Kidney (tissue), 14 donors: ENCODE results near the gene LIX1L. TPM values are rescaled to one million over a fixed set of nuclear protein-coding genes. Genes with fewer than 3 reads are reported as not detected.

ENCODE experiments used
- DNase-seq, 5 donors: peaks; one replicate each; pipeline ENCODE4 v3.0.0-alpha.2; 2013 to 2020
- FAIRE-seq: peaks from 2 replicates; lab custom pipeline; 2012; peaks lifted over from hg19 to GRCh38; lab: Jason Lieb, UNC
- H3K27ac ChIP-seq, 2 donors: one replicate each; pipeline ENCODE4 v1.7.0; 2013; ENCODE audit warnings: low read depth in 2 of 2, low read length in 2 of 2, inconsistent platforms in 1 of 2
- H3K27me3 ChIP-seq: one replicate; pipeline ENCODE4 v1.7.1; 2013; ENCODE audit warnings: low read length, inconsistent platforms; ENCODE audit not compliant: control insufficient read depth, insufficient read depth
- H3K36me3 ChIP-seq, 3 donors: one replicate each; pipeline versions ENCODE4 v1.7.0 to v1.7.1; 2013; ENCODE audit warnings: low read length in 3 of 3, control low read depth in 1 of 3, inconsistent platforms in 1 of 3; ENCODE audit not compliant: insufficient read depth in 3 of 3, control insufficient read depth in 2 of 3
- H3K4me1 ChIP-seq, 3 donors: one replicate each; pipeline versions ENCODE4 v1.7.0 to v1.7.1; 2013; ENCODE audit warnings: low read length in 3 of 3, inconsistent platforms in 1 of 3, low read depth in 1 of 3; ENCODE audit not compliant: control insufficient read depth in 2 of 3, insufficient read depth in 2 of 3
- H3K4me3 ChIP-seq, 3 donors: one replicate each; pipeline versions ENCODE4 v1.7.0 to v1.8.1; 2013; ENCODE audit warnings: low read length in 3 of 3, control low read depth in 1 of 3, inconsistent platforms in 1 of 3
- H3K9ac ChIP-seq, 3 donors: one replicate each; pipeline versions ENCODE4 v1.7.0 to v1.7.1; 2013; ENCODE audit warnings: low read length in 3 of 3, control low read depth in 1 of 3, inconsistent platforms in 1 of 3
- H3K9me3 ChIP-seq, 3 donors: one replicate each; pipeline versions ENCODE4 v1.7.0 to v1.7.1; 2013; ENCODE audit warnings: low read length in 3 of 3, control low read depth in 1 of 3, inconsistent platforms in 1 of 3; ENCODE audit not compliant: control insufficient read depth in 2 of 3, insufficient read depth in 1 of 3
- intact Hi-C: fragments of 100-400 bp; cut with DNase I; formaldehyde crosslinking; loops from one replicate; pipeline ENCODE4 v1.11.1; 2022
- polyA plus RNA-seq: library from polyadenylated mRNA; stranded (reverse); fragments of 350-450 nt; fragmentation: Illumina TruSeq; extraction: RNeasy Lipid Tissue Mini Kit (QIAGEN cat#74804); gene quantifications from one replicate; pipeline ENCODE4 v1.2.3, GENCODE V29; 2014; ENCODE audit warnings: low read depth, low replicate concordance; ENCODE audit not compliant: insufficient read depth
- total RNA-seq: library from RNA; stranded (reverse); fragmentation: NEBNext Ultra II Directional; extraction: Animal tissue kit (Norgen Biotek cat#: 25700); gene quantifications from one replicate; pipeline ENCODE4 v1.2.1, GENCODE V29; 2021
- TF ChIP-seq, protein P1 (sequence below): IDR thresholded peaks from 3 replicates; pipeline ENCODE4 v1.5.1; 2012; ENCODE audit warnings: mild to moderate bottlenecking, moderate library complexity, borderline replicate concordance; ENCODE audit not compliant: insufficient read depth; ENCODE audit errors: extremely low read depth
- donor health status: control.
- donor health status: control.
- donor health status: control.
- donor health status: control.
- donor health status: control.
- donor health status: DM: yes; HTN: yes; CAD: no.
- donor health status: Normal renal cell carcinoma (clear cell type).

Gene LIX1L
- total and polyA plus RNA-seq, 2 donors from 2014 or later, result 10.0 to 27.8 TPM

DNA sequence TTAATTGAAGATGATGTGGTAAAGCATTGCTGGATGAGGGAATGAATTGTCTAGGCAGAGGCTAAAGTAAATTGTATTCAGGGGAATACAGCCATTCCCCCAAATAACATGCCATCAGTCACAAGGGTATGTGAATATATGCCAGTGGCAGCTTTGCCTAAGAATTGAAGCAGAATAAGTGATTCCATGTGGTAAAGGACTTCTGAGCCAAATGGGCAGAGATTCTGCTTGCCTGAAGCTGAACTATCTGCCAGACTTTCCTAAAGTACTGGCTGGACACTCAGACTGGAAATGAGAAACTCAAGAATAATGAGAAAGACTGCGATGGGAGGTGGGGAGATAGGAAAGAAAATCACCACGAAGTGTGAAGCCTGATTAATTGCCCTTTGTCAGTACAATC lies 2.4 kb downstream of the LIX1L start:
- Histone ChIP-seq H3K9me3 (no peaks in the 10 kb centered on the region), H3K9ac (no peak overlapping the region), H3K4me1 (peaks cover 3 to 10% (median 8%) of the 10 kb centered on the region in 3 donors), H3K4me3 (peak overlapping the region in 1 of 3 donors; percentile 76), H3K27me3 (no peaks in the 10 kb centered on the region), H3K27ac (no peak overlapping the region), H3K36me3 (no peaks in the 10 kb centered on the region)
- TF ChIP-seq, protein P1, sequence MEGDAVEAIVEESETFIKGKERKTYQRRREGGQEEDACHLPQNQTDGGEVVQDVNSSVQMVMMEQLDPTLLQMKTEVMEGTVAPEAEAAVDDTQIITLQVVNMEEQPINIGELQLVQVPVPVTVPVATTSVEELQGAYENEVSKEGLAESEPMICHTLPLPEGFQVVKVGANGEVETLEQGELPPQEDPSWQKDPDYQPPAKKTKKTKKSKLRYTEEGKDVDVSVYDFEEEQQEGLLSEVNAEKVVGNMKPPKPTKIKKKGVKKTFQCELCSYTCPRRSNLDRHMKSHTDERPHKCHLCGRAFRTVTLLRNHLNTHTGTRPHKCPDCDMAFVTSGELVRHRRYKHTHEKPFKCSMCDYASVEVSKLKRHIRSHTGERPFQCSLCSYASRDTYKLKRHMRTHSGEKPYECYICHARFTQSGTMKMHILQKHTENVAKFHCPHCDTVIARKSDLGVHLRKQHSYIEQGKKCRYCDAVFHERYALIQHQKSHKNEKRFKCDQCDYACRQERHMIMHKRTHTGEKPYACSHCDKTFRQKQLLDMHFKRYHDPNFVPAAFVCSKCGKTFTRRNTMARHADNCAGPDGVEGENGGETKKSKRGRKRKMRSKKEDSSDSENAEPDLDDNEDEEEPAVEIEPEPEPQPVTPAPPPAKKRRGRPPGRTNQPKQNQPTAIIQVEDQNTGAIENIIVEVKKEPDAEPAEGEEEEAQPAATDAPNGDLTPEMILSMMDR, result no peak
- intact Hi-C loops, result no loop called here
- FAIRE-seq (no peak), DNase-seq (peak in 2 of 5 donors; percentile 12)

DNA sequence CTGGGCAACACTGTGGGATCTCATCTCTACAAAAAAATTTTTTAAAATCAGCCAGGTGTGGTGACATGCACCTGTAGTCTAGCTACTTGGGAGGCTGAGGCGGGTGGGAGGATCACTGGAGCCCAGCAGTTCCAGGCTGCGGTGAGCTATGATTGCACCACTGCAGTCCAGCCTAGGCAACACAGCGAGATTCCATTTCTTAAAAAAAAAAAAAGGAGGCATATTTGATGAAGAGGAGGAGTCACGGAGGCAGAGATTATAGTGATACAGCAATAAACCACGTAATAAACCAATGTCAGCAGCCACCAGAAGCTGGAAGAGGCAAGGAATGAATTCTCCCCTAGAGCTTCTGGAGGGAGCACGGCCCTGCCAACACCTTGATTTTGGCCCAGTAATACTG lies 4.0 kb downstream of the LIX1L start:
- Histone ChIP-seq H3K27ac (no peak overlapping the region), H3K9ac (no peak overlapping the region), H3K27me3 (no peaks in the 10 kb centered on the region), H3K36me3 (no peaks in the 10 kb centered on the region), H3K4me1 (peaks cover 3 to 8% (median 7%) of the 10 kb centered on the region in 3 donors), H3K9me3 (no peaks in the 10 kb centered on the region), H3K4me3 (no peak overlapping the region)
- DNase-seq, result no peak
- intact Hi-C loops, result no loop called here
- FAIRE-seq, result no peak
- TF ChIP-seq, protein P1, result no peak

DNA sequence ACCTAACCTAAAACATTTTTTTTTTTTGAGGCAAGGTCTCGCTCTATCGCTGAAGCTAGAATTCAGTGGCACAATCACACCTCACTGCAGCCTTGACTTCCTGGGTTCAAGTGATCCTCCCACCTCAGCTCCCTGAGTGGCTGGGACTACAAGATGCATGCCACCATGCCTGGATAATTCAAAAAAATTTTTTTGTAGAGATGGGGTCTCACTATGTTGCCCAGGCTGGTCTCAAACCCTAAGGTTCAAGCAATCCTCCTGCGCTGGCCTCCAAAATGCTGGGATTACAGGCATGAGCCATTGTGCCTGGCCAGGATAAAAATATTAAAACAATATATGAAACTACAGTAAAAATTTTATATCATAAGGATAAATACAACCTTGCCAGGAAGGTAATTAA lies 4.9 kb downstream of the LIX1L start:
- Histone ChIP-seq H3K4me3 (no peak overlapping the region), H3K27me3 (no peaks in the 10 kb centered on the region), H3K9ac (no peak overlapping the region), H3K36me3 (no peaks in the 10 kb centered on the region), H3K4me1 (peaks cover 0 to 7% (median 5%) of the 10 kb centered on the region in 3 donors), H3K9me3 (no peaks in the 10 kb centered on the region), H3K27ac (no peak overlapping the region)
- no peak for DNase-seq
- no peak for FAIRE-seq
- TF ChIP-seq, protein P1, result no peak
- intact Hi-C loops, result no loop called here

DNA sequence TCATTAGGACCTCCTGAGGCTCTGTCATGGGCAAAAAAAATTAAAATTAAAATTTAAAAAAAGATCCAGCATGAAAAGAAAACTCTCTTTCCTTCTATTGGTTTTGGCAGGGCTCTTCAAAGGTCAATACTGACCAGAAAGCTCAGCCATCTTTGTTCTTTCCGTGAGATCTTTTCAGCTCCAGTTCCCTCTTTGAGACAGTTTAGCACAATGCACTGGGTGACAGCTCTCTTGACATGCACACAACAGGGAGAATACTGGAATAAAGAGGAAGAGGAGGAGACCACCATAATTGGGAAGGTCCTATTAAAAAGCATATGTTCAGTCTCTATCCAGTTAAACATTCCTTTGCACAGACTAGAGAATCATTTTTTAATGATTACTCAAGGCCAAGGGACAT lies 6.3 kb downstream of the LIX1L start:
- H3K4me3 ChIP-seq, result no peak overlapping the region
- H3K36me3 ChIP-seq, result no peaks in the 10 kb centered on the region
- TF ChIP-seq, protein P1, result no peak
- no peak overlapping the region for H3K9ac ChIP-seq
- intact Hi-C loops, result no loop called here
- H3K27me3 ChIP-seq, result no peaks in the 10 kb centered on the region
- H3K9me3 ChIP-seq, result no peaks in the 10 kb centered on the region
- H3K4me1 ChIP-seq, result peaks cover 0 to 5% (median 0%) of the 10 kb centered on the region in 3 donors
- no peak overlapping the region for H3K27ac ChIP-seq
- no peak for DNase-seq
- no peak for FAIRE-seq
